Left lung (tissue), 10 donors: ENCODE measurements around the gene PAEP. TPM values are rescaled to one million over a fixed set of nuclear protein-coding genes. Genes with fewer than 3 reads are reported as not detected.

ENCODE experiments used
- ATAC-seq: fragments of 200-7000 bp; cut with Tn5 transposase; one replicate; pipeline ENCODE4 v1.9.1; 2020; ENCODE audit warnings: moderate library complexity
- DNase-seq, 4 donors: peaks; one replicate each; pipeline ENCODE4 v3.0.0-alpha.2; 2013 to 2020
- H3K27ac ChIP-seq, 2 donors: fragments of 200-600 bp; sonication (generic) in 1 of 2; one replicate each; pipeline versions ENCODE4 v1.5.0 to v1.8.0; 2020 to 2021
- H3K27me3 ChIP-seq, 2 donors: fragments of 200-600 bp; sonication (generic) in 1 of 2; one replicate each; pipeline versions ENCODE4 v1.5.0 to v1.8.0; 2020 to 2021
- H3K36me3 ChIP-seq, 2 donors: fragments of 200-600 bp; sonication (generic) in 1 of 2; one replicate each; pipeline versions ENCODE4 v1.5.0 to v1.8.0; 2020 to 2021
- H3K4me1 ChIP-seq, 2 donors: fragments of 200-600 bp; one replicate each; pipeline ENCODE4 v1.8.0; 2021
- H3K4me3 ChIP-seq, 2 donors: fragments of 200-600 bp; sonication (generic) in 1 of 2; one replicate each; pipeline versions ENCODE4 v1.5.0 to v1.8.0; 2020 to 2021; ENCODE audit warnings: mild to moderate bottlenecking in 1 of 2
- H3K9me3 ChIP-seq, 2 donors: fragments of 200-600 bp; sonication (generic) in 1 of 2; one replicate each; pipeline versions ENCODE4 v1.5.0 to v1.8.0; 2020 to 2021
- CTCF ChIP-seq, 2 donors: fragments of 200-600 bp; sonication (generic) in 1 of 2; IDR thresholded peaks; one replicate each; pipeline versions ENCODE4 v1.5.0 to v1.8.0; 2021; ENCODE audit warnings: antibody characterized with exemption in 2 of 2
- intact Hi-C, 2 donors: fragments of 100-400 bp; cut with DNase I; formaldehyde crosslinking; loops; one replicate each; pipeline versions ENCODE4 v1.11.2 to v1.14.2; 2022
- polyA plus RNA-seq, 6 donors: library from polyadenylated mRNA; unstranded; fragments of 120-200 nt; gene quantifications; one replicate each; pipeline ENCODE4 v1.2.1, GENCODE V29; 2013; ENCODE audit not compliant: insufficient read length in 6 of 6
- total RNA-seq, 2 donors: library from RNA; stranded (reverse); fragmentation: NEBNext Ultra II Directional; extraction: Animal tissue kit (Norgen Biotek cat#: 25700); gene quantifications; one replicate each; pipeline ENCODE4 v1.2.1, GENCODE V29; 2021
- donor health status: DM: no; HTN: yes; CAD: no.
- donor health status: DM: no; HTN: no; CAD: no.

PAEP gene
- total and polyA plus RNA-seq, 8 donors: 0.39 to 4.2 TPM; not detected in 6

GRCh38 chr9:135601988-135602387 is 40.4 kb downstream of the PAEP start:
- TF ChIP-seq CTCF (IDR thresholded peaks at IDR 0.05): no peak
- H3K4me3 ChIP-seq: no peak overlapping the region
- no peak for ATAC-seq
- H3K9me3 ChIP-seq: no peaks in the 10 kb centered on the region
- peaks cover 4 to 66% of the 10 kb centered on the region in 2 donors for H3K27me3 ChIP-seq
- DNase-seq: no peak
- intact Hi-C loops: no loop called here
- no peak overlapping the region for H3K27ac ChIP-seq
- H3K4me1 ChIP-seq: no peaks in the 10 kb centered on the region
- H3K36me3 ChIP-seq: no peaks in the 10 kb centered on the region

GRCh38 chr9:135602789-135603481 is 41.4 kb downstream of the PAEP start:
- no peaks in the 10 kb centered on the region for H3K4me1 ChIP-seq
- DNase-seq (peak in 1 of 4 donors; percentile 69), ATAC-seq (peak; percentile 75)
- no peak overlapping the region for H3K4me3 ChIP-seq
- H3K9me3 ChIP-seq: no peaks in the 10 kb centered on the region
- H3K27ac ChIP-seq: no peak overlapping the region
- H3K27me3 ChIP-seq: peaks cover 3 to 59% of the 10 kb centered on the region in 2 donors
- intact Hi-C loops: no loop called here
- peak; percentile 68 to 75 for TF ChIP-seq CTCF (IDR thresholded peaks at IDR 0.05)
- H3K36me3 ChIP-seq: no peaks in the 10 kb centered on the region

GRCh38 chr9:135604437-135605237 is 43.1 kb downstream of the PAEP start:
- DNase-seq (peak in 1 of 4 donors; percentile 77), ATAC-seq (no peak)
- H3K27ac ChIP-seq: no peak overlapping the region
- no peak overlapping the region for H3K4me3 ChIP-seq
- no peaks in the 10 kb centered on the region for H3K4me1 ChIP-seq
- no peaks in the 10 kb centered on the region for H3K36me3 ChIP-seq
- no peak for TF ChIP-seq CTCF (IDR thresholded peaks at IDR 0.05)
- H3K9me3 ChIP-seq: no peaks in the 10 kb centered on the region
- peaks cover 0 to 67% of the 10 kb centered on the region in 2 donors for H3K27me3 ChIP-seq
- intact Hi-C loops: no loop called here

- Histone ChIP-seq H3K4me1 (no peaks in the 10 kb centered on the region), H3K27ac (no peak overlapping the region), H3K27me3 (peaks cover 0 to 65% of the 10 kb centered on the region in 2 donors), H3K9me3 (no peaks in the 10 kb centered on the region), H3K36me3 (no peaks in the 10 kb centered on the region), H3K4me3 (no peak overlapping the region)
- peak in 2 of 4 donors; percentile 13 to 54 for DNase-seq
- no peak for ATAC-seq
- no peak for TF ChIP-seq CTCF (IDR thresholded peaks at IDR 0.05)
- intact Hi-C loops: no loop called here
Observed at GRCh38 chr9:135605238-135605781, 43.8 kb downstream of the PAEP start.

GRCh38 chr9:135606885-135607259 is 45.3 kb downstream of the PAEP start:
- Histone ChIP-seq H3K4me1 (no peaks in the 10 kb centered on the region), H3K27ac (no peak overlapping the region), H3K36me3 (no peaks in the 10 kb centered on the region), H3K27me3 (peaks cover 0 to 59% of the 10 kb centered on the region in 2 donors), H3K4me3 (no peak overlapping the region), H3K9me3 (no peaks in the 10 kb centered on the region)
- TF ChIP-seq CTCF (IDR thresholded peaks at IDR 0.05): no peak
- ATAC-seq: no peak
- DNase-seq: no peak
- intact Hi-C loops: no loop called here
